HG03066 (cell line): ENCODE measurements around the gene CPNE2.
"Not testable (repeated sequence)": the region's sequence is repeated elsewhere in the genome, so short reads cannot be mapped to it uniquely, and the experiment has no call there.

Source experiments
- ATAC-seq: cut with Tn5 transposase; IDR thresholded peaks from one replicate; pipeline ENCODE4 v1.9.1; 2021; ENCODE audit warnings: low read depth; ENCODE audit not compliant: unreplicated experiment

Gene CPNE2

GRCh38 chr16:57187902-57188710 lies 95.7 kb downstream of the CPNE2 start:
- not testable (repeated sequence) for ATAC-seq

GRCh38 chr16:57188711-57189002 lies 96.3 kb downstream of the CPNE2 start:
- no peak for ATAC-seq

GRCh38 chr16:57189527-57189926 lies 97.1 kb downstream of the CPNE2 start:
- not testable (repeated sequence) for ATAC-seq

GRCh38 chr16:57190136-57190535 lies 97.8 kb downstream of the CPNE2 start:
- ATAC-seq, result no peak

- ATAC-seq, result no peak
Observed at GRCh38 chr16:57191056-57191571, 98.7 kb downstream of the CPNE2 start.

- no peak for ATAC-seq
Observed at GRCh38 chr16:57192146-57192545, 99.8 kb downstream of the CPNE2 start.

GRCh38 chr16:57192720-57193486 lies 100.5 kb downstream of the CPNE2 start:
- ATAC-seq, result no peak

GRCh38 chr16:57194512-57194911 lies 102.1 kb downstream of the CPNE2 start:
- no peak for ATAC-seq

GRCh38 chr16:57196286-57196685 lies 103.9 kb downstream of the CPNE2 start:
- ATAC-seq, result no peak

GRCh38 chr16:57196753-57197152 lies 104.4 kb downstream of the CPNE2 start:
- no peak for ATAC-seq
